DOHH2 (cell line): Measurements from ENCODE around the gene SLF2.

ENCODE experiments used
- H3F3A ChIP-seq: fragments of 200-600 bp; sonication (generic), shearing (Covaris generic); 2 replicates; pipeline ENCODE4 v1.6.0; 2016; ENCODE audit warnings: antibody characterized with exemption, mild to moderate bottlenecking; ENCODE audit not compliant: control insufficient read depth, insufficient read depth
- H3K27ac ChIP-seq: fragments of 200-600 bp; sonication (generic); 2 replicates; pipeline ENCODE4 v1.5.1; 2014; ENCODE audit warnings: low read depth, mild to moderate bottlenecking, low read length, moderate library complexity
- H3K27me3 ChIP-seq: fragments of 200-600 bp; sonication (generic); 2 replicates; pipeline ENCODE4 v1.6.1; 2014; ENCODE audit warnings: mild to moderate bottlenecking, low read length, mixed read lengths; ENCODE audit not compliant: control insufficient read depth
- H3K36me3 ChIP-seq: fragments of 200-600 bp; sonication (generic); 2 replicates; pipeline ENCODE4 v1.6.1; 2014; ENCODE audit warnings: mild to moderate bottlenecking, low read length, moderate library complexity, mixed read lengths; ENCODE audit not compliant: control insufficient read depth
- H3K4me1 ChIP-seq: fragments of 200-600 bp; sonication (generic); 2 replicates; pipeline ENCODE4 v1.6.1; 2014; ENCODE audit warnings: mild to moderate bottlenecking, low read length, mixed read lengths; ENCODE audit not compliant: control insufficient read depth
- H3K4me2 ChIP-seq: fragments of 200-600 bp; sonication (generic); 2 replicates; pipeline ENCODE4 v1.6.0; 2014; ENCODE audit warnings: mild to moderate bottlenecking, low read length, moderate library complexity
- H3K4me3 ChIP-seq: fragments of 200-600 bp; sonication (generic); 2 replicates; pipeline ENCODE4 v1.5.1; 2014; ENCODE audit warnings: mild to moderate bottlenecking, low read length, mixed read lengths
- H3K79me2 ChIP-seq: fragments of 200-600 bp; sonication (generic); 2 replicates; pipeline ENCODE4 v1.6.1; 2014; ENCODE audit warnings: mild to moderate bottlenecking, low read length, mixed read lengths; ENCODE audit not compliant: control insufficient read depth
- H3K9me2 ChIP-seq: fragments of 200-600 bp; sonication (generic); replicated peaks from 2 replicates; pipeline ENCODE4 v1.6.1; 2014; ENCODE audit warnings: mild to moderate bottlenecking, low read length, mixed read lengths; ENCODE audit not compliant: control insufficient read depth
- H3K9me3 ChIP-seq: fragments of 200-600 bp; sonication (generic); 2 replicates; pipeline ENCODE4 v1.6.1; 2014; ENCODE audit warnings: antibody characterized with exemption, low read length, mixed read lengths; ENCODE audit not compliant: control insufficient read depth, insufficient read depth
- H4K20me1 ChIP-seq: fragments of 200-600 bp; sonication (generic); 2 replicates; pipeline ENCODE4 v1.6.0; 2014; ENCODE audit warnings: low read depth, mild to moderate bottlenecking, antibody characterized with exemption, low read length, moderate library complexity; ENCODE audit not compliant: control insufficient read depth, insufficient read depth
- CTCF ChIP-seq: fragments of 200-600 bp; sonication (generic); IDR thresholded peaks from one replicate; pipeline ENCODE4 v1.5.1; 2014; ENCODE audit warnings: antibody characterized with exemption, mild to moderate bottlenecking, low read depth, low read length; ENCODE audit not compliant: poor library complexity, severe bottlenecking
- EZH2phosphoT487 ChIP-seq: fragments of 200-600 bp; sonication (generic); IDR thresholded peaks from 2 replicates; pipeline ENCODE4 v1.6.1; 2017; ENCODE audit warnings: borderline replicate concordance, mild to moderate bottlenecking, antibody characterized with exemption, low read length, moderate library complexity, mixed read lengths

Gene SLF2

GRCh38 chr10:100867261-100867963, 45.4 kb upstream of the SLF2 start:
- Histone ChIP-seq H4K20me1 (0 out of 2 replicates have a peak, but pooled peaks cover 3% of the 10 kb centered on the region), H3K27ac (no peak overlapping the region), H3F3A (no peaks in the 10 kb centered on the region), H3K9me2 (no peaks in the 10 kb centered on the region), H3K36me3 (no peaks in the 10 kb centered on the region), H3K79me2 (no peaks in the 10 kb centered on the region), H3K4me3 (no peak overlapping the region), H3K4me2 (no peak overlapping the region), H3K9me3 (no peaks in the 10 kb centered on the region), H3K27me3 (peaks cover 11% of the 10 kb centered on the region), H3K4me1 (no peaks in the 10 kb centered on the region)
- no peak for TF ChIP-seq CTCF
- TF ChIP-seq EZH2phosphoT487 = no peak

- no peak overlapping the region for H3K4me2 ChIP-seq
- H3K27me3 ChIP-seq = peaks cover 11% of the 10 kb centered on the region
Measured at GRCh38 chr10:100868382-100868781, 44.4 kb upstream of the SLF2 start.

GRCh38 chr10:100869399-100869798, 43.4 kb upstream of the SLF2 start:
- no peaks in the 10 kb centered on the region for H3K9me2 ChIP-seq
- TF ChIP-seq EZH2phosphoT487 (no peak), CTCF (no peak)
- no peaks in the 10 kb centered on the region for H3K79me2 ChIP-seq
- no peak overlapping the region for H3K4me2 ChIP-seq
- no peaks in the 10 kb centered on the region for H3K36me3 ChIP-seq
- no peaks in the 10 kb centered on the region for H3F3A ChIP-seq
- no peak overlapping the region for H3K27ac ChIP-seq
- H3K4me1 ChIP-seq = no peaks in the 10 kb centered on the region
- H3K9me3 ChIP-seq = no peaks in the 10 kb centered on the region
- peaks cover 11% of the 10 kb centered on the region for H3K27me3 ChIP-seq
- H4K20me1 ChIP-seq = 0 out of 2 replicates have a peak, but pooled peaks cover 3% of the 10 kb centered on the region
- no peak overlapping the region for H3K4me3 ChIP-seq

More at GRCh38 chr10:100868382-100868781, 44.4 kb upstream of the SLF2 start:
- no peak for TF ChIP-seq EZH2phosphoT487
- TF ChIP-seq CTCF = no peak
- no peak overlapping the region for H3K4me3 ChIP-seq
- H3K9me2 ChIP-seq = no peaks in the 10 kb centered on the region
- no peaks in the 10 kb centered on the region for H3K79me2 ChIP-seq
- H3F3A ChIP-seq = no peaks in the 10 kb centered on the region
- no peaks in the 10 kb centered on the region for H3K36me3 ChIP-seq
- no peak overlapping the region for H3K27ac ChIP-seq
- 0 out of 2 replicates have a peak, but pooled peaks cover 3% of the 10 kb centered on the region for H4K20me1 ChIP-seq
- H3K9me3 ChIP-seq = no peaks in the 10 kb centered on the region
- no peaks in the 10 kb centered on the region for H3K4me1 ChIP-seq
